GM12878 (cell line): ENCODE results near the gene TARS3. TPM values are rescaled to one million over a fixed set of nuclear protein-coding genes. Genes with fewer than 3 reads are reported as not detected.
A peak's percentile ranks its signal among the peaks of the same experiment; 100 is the strongest.

ENCODE experiments used
- ATAC-seq: fragments of 200-7000 bp; cut with Tn5 transposase; 3 replicates; pipeline ENCODE4 v1.9.1; 2020; ENCODE audit warnings: mild to moderate bottlenecking, moderate library complexity
- Bru-seq: library from RNA; stranded (reverse); fragments of 400-500 nt; gene quantifications from one replicate; lab custom pipeline; 2021; lab: Mats Ljungman, UMichigan
- BruChase-seq, 2 experiments: library from RNA; stranded (reverse); fragments of 400-500 nt; gene quantifications; one replicate each; lab custom pipeline; 2021; lab: Mats Ljungman, UMichigan
- BruUV-seq: library from RNA; stranded (reverse); fragments of 400-500 nt; replicated peaks from 2 replicates; lab custom pipeline; 2021; lab: Mats Ljungman, UMichigan
- CTCF ChIA-PET: fragments of 300-600 bp; sonication (Branson Sonifier 250); formaldehyde crosslinking; extraction: SDS; loops from one replicate; lab custom pipeline; 2021; ENCODE audit warnings: inconsistent platforms; lab: Yijun Ruan, JAX
- POLR2A ChIA-PET: fragments of 350-600 bp; formaldehyde crosslinking; extraction: SDS; loops from one replicate; lab custom pipeline; 2021; ENCODE audit warnings: inconsistent platforms; lab: Charles Lee
- RAD21 ChIA-PET: fragments of 300-600 bp; sonication (Branson Sonifier 250); formaldehyde crosslinking; loops from one replicate; lab custom pipeline; 2023; ENCODE audit warnings: antibody characterized with exemption; ENCODE audit not compliant: unreplicated experiment; lab: Charles Lee
- SMC1A ChIA-PET: fragments of 300-600 bp; sonication (Branson Sonifier 250); formaldehyde crosslinking; loops from one replicate; lab custom pipeline; 2023; ENCODE audit not compliant: unreplicated experiment, uncharacterized antibody; lab: Charles Lee
- DNase-seq: peaks from one replicate; pipeline ENCODE4 v3.0.0-alpha.2; 2011; ENCODE audit warnings: low read depth, low spot score
- FAIRE-seq: peaks from 3 replicates; lab custom pipeline; 2011; peaks lifted over from hg19 to GRCh38; lab: Jason Lieb, UNC
- H2AFZ ChIP-seq: 2 replicates; pipeline ENCODE4 v1.6.0; 2011; ENCODE audit warnings: low read depth, low read length, control low read depth; ENCODE audit not compliant: control insufficient read depth
- H3K27ac ChIP-seq: 2 replicates; pipeline ENCODE4 v1.5.1; 2011; ENCODE audit warnings: control low read depth; ENCODE audit not compliant: control insufficient read depth, insufficient read depth
- H3K27me3 ChIP-seq, 2 experiments: replicated peaks in 1 of 2; 2 replicates each; pipeline versions ENCODE4 v1.6.0 to v1.6.1; 2011; ENCODE audit warnings: low read length in 1 of 2; ENCODE audit not compliant: control insufficient read depth in 2 of 2, insufficient read depth in 2 of 2
- H3K36me3 ChIP-seq, 2 experiments: 2 replicates each; pipeline ENCODE4 v1.5.1; 2011; ENCODE audit warnings: low read length in 1 of 2; ENCODE audit not compliant: control insufficient read depth in 2 of 2, insufficient read depth in 2 of 2
- H3K4me1 ChIP-seq: 2 replicates; pipeline ENCODE4 v1.6.1; 2011; ENCODE audit warnings: mild to moderate bottlenecking, low read length, moderate library complexity, mixed read lengths; ENCODE audit not compliant: control insufficient read depth, insufficient read depth
- H3K4me2 ChIP-seq: 2 replicates; pipeline ENCODE4 v1.6.0; 2011; ENCODE audit warnings: control low read depth; ENCODE audit not compliant: control insufficient read depth, insufficient read depth
- H3K4me3 ChIP-seq: fragments of 200-600 bp; sonication (generic); 2 replicates; pipeline ENCODE4 v1.5.1; 2016
- H3K79me2 ChIP-seq: 2 replicates; pipeline ENCODE4 v1.6.0; 2011; ENCODE audit warnings: low read length; ENCODE audit not compliant: control insufficient read depth, insufficient read depth
- H3K9ac ChIP-seq: 2 replicates; pipeline ENCODE4 v1.8.0; 2011; ENCODE audit warnings: low read length, control low read depth, mixed read lengths; ENCODE audit not compliant: control insufficient read depth, insufficient read depth
- H3K9me3 ChIP-seq: replicated peaks from 3 replicates; pipeline ENCODE4 v1.5.1; 2011; ENCODE audit warnings: mild to moderate bottlenecking, low read length; ENCODE audit not compliant: control insufficient read depth, insufficient read depth
- H4K20me1 ChIP-seq: 2 replicates; pipeline ENCODE4 v1.6.0; 2011; ENCODE audit not compliant: control insufficient read depth, insufficient read depth
- ASH2L ChIP-seq: fragments of 300-600, 200-600 bp; sonication (generic); IDR thresholded peaks from 2 replicates; pipeline ENCODE4 v1.6.1; 2017; ENCODE audit warnings: low read depth, mild to moderate bottlenecking, borderline replicate concordance
- BHLHE40 ChIP-seq, 2 experiments: fragments of 450-650 bp in 1 of 2; IDR thresholded peaks; 2 replicates each; pipeline ENCODE4 v1.6.1; 2011 to 2017; ENCODE audit warnings: low read depth in 2 of 2, borderline replicate concordance in 1 of 2, improper control_type of control experiment in 1 of 2, low read length in 1 of 2, mild to moderate bottlenecking in 1 of 2
- CHD2 ChIP-seq: IDR thresholded peaks from 2 replicates; pipeline ENCODE4 v1.6.1; 2011; ENCODE audit warnings: low read depth, low read length, improper control_type of control experiment, borderline replicate concordance
- DPF2 ChIP-seq: fragments of 450-650 bp; IDR thresholded peaks from 2 replicates; pipeline ENCODE4 v1.6.1; 2017; ENCODE audit warnings: mild to moderate bottlenecking
- E2F4 ChIP-seq: IDR thresholded peaks from 2 replicates; pipeline ENCODE4 v1.6.1; 2012; ENCODE audit warnings: low read depth, low read length, improper control_type of control experiment
- ESRRA ChIP-seq: IDR thresholded peaks from 2 replicates; pipeline ENCODE4 v1.6.1; 2012; ENCODE audit warnings: mild to moderate bottlenecking, low read length, improper control_type of control experiment
- MLLT1 ChIP-seq: fragments of 450-650 bp; IDR thresholded peaks from 2 replicates; pipeline ENCODE4 v1.6.1; 2016; ENCODE audit warnings: mild to moderate bottlenecking
- NR2C1 ChIP-seq: fragments of 450-650 bp; IDR thresholded peaks from 2 replicates; pipeline ENCODE4 v1.6.1; 2017; ENCODE audit warnings: antibody characterized with exemption, mild to moderate bottlenecking, moderate library complexity
- POLR2AphosphoS5 ChIP-seq: IDR thresholded peaks from 2 replicates; pipeline ENCODE4 v1.6.1; 2011; ENCODE audit warnings: mild to moderate bottlenecking, low read length, inconsistent platforms
- SIX5 ChIP-seq: IDR thresholded peaks from 2 replicates; pipeline ENCODE4 v1.6.1; 2011; ENCODE audit warnings: mild to moderate bottlenecking, low read depth, low read length, moderate library complexity; ENCODE audit not compliant: severe bottlenecking
- SMAD1 ChIP-seq: fragments of 450-650 bp; IDR thresholded peaks from 2 replicates; pipeline ENCODE4 v1.6.1; 2018; ENCODE audit warnings: mild to moderate bottlenecking, low read depth; ENCODE audit not compliant: partially characterized antibody
- ZNF384 ChIP-seq: IDR thresholded peaks from 2 replicates; pipeline ENCODE4 v1.6.1; 2012; ENCODE audit warnings: low read depth, mild to moderate bottlenecking, low read length, improper control_type of control experiment, borderline replicate concordance
- WGBS: methylation state at CpG from one replicate; pipeline ENCODE4 v1.1.6; 2016; ENCODE audit warnings: low lambda C conversion rate; ENCODE audit not compliant: insufficient replicate concordance, insufficient coverage; ENCODE audit errors: missing lambda C conversion rate; 5-methylcytosine and 5-hydroxymethylcytosine counted together
- in situ Hi-C: fragments of 300-500 bp; cut with MboI; formaldehyde crosslinking; loops from 9 replicates; pipeline ENCODE4 v1.14.3; 2018; ENCODE audit warnings: mixed read lengths
- intact Hi-C: fragments of 100-400 bp; cut with micrococcal nuclease; formaldehyde crosslinking; loops from one replicate; pipeline ENCODE4 v1.14.2; 2022; ENCODE audit not compliant: unreplicated experiment
- long read RNA-seq, 2 experiments: library from polyadenylated mRNA; unstranded; transcript quantifications; one replicate each; pipeline ENCODE4 v2.0.0, GENCODE V29; 2019 to 2020
- polyA minus RNA-seq, 3 experiments: library from RNA; depleted of rRNA, polyadenylated mRNA; stranded (reverse); fragments of >200 nt; gene quantifications; 2 replicates each; pipeline ENCODE4 v1.2.3, GENCODE V29; 2011
- polyA plus RNA-seq, 11 experiments: library from polyadenylated mRNA; depleted of rRNA in 4 of 11; unstranded in 6 of 11; stranded (reverse) in 5 of 11; fragments of >200 nt; fragmentation: Nextera tagmentation in 4 of 11; fragmentation: Illumina TruSeq in 1 of 11; extraction: Ambion mirVana in 4 of 11; extraction: Trizol in 1 of 11; gene quantifications; 1 replicate in 1 of 11; 2 replicates in 10 of 11; pipeline versions ENCODE4 v1.2.1 to v1.2.3, GENCODE V29; 2011 to 2016; ENCODE audit warnings: inconsistent platforms in 2 of 11, missing spikeins in 2 of 11, low read depth in 1 of 11
- total RNA-seq, 4 experiments: library from RNA; depleted of rRNA in 3 of 4; stranded (reverse); fragments of >200 nt in 3 of 4; fragmentation: Illumina TruSeq in 1 of 4; extraction: Trizol in 1 of 4; gene quantifications; 2 replicates each; pipeline versions ENCODE4 v1.2.1 to v1.2.3, GENCODE V29; 2013 to 2021

The TARS3 gene
- total RNA-seq (2013; cell fraction: nucleolus; rRNA removed) = 33.0 and 34.3 TPM in 2 replicates
- 6.9 and 10.4 TPM in 2 replicates for total RNA-seq (2014; rRNA removed)
- 7.8 and 10.7 TPM in 2 replicates for total RNA-seq (2014; rRNA removed; fragmentation: Illumina TruSeq; extraction: Trizol)
- total RNA-seq (2021) = 4.1 and 5.1 TPM in 2 replicates
- 3.6 TPM for polyA plus RNA-seq (2011; ENCODE audit: low read depth)
- 5.8 and 7.8 TPM in 2 replicates for polyA plus RNA-seq (2011; rRNA removed)
- 2.8 and 2.9 TPM in 2 replicates for polyA plus RNA-seq (2011; cell fraction: cytosol; rRNA removed)
- 8.2 and 9.3 TPM in 2 replicates for polyA plus RNA-seq (2011; cell fraction: nucleus; rRNA removed)
- polyA plus RNA-seq (2012) = 4.8 and 5.4 TPM in 2 replicates
- polyA plus RNA-seq (2014; fragmentation: Illumina TruSeq; extraction: Trizol) = 6.1 and 10.2 TPM in 2 replicates
- 1 to 10 TPM; 1.4 to 2.2 TPM for polyA plus RNA-seq (2014; fragmentation: Nextera tagmentation; extraction: Ambion mirVana)
- polyA plus RNA-seq (2014; rRNA removed) = 4.4 and 4.8 TPM in 2 replicates
- 1 to 10 TPM; 4.8 to 5.5 TPM for polyA plus RNA-seq (2016; fragmentation: Nextera tagmentation; extraction: Ambion mirVana)
- polyA minus RNA-seq (2011; rRNA and poly(A)+ RNA removed) = 5.3 and 7.8 TPM in 2 replicates
- 1.5 and 2.4 TPM in 2 replicates for polyA minus RNA-seq (2011; cell fraction: cytosol; rRNA and poly(A)+ RNA removed)
- 9.6 and 15.1 TPM in 2 replicates for polyA minus RNA-seq (2011; cell fraction: nucleus; rRNA and poly(A)+ RNA removed)
- Bru-seq, nascent RNA = percentile 73 among the genes with signal in this experiment
- percentile 73 among the genes with signal in this experiment for BruChase-seq, experiment 1, labeled RNA remaining after a 6-hour chase
- percentile 72 among the genes with signal in this experiment for BruChase-seq, experiment 2, labeled RNA remaining after a 2-hour chase
- long read RNA-seq, experiment 1, partial matches to known transcripts = 3 of 8 reads
- long read RNA-seq, experiment 1, other reads (novel, unspliced or antisense) = 2 of 8 reads
- long read RNA-seq, experiment 2, partial matches to known transcripts = 5 of 7 reads
- long read RNA-seq, experiment 2, other reads (novel, unspliced or antisense) = 1 of 7 reads

GRCh38 chr15:101723874-101724674, at the start of gene TARS3:
Gene TARS3, minus strand, starts transcription at chr15:101724473. Its CDS starts 86 bp downstream, at chr15:101724387.
- DNase-seq (peak; percentile 37), ATAC-seq (peak; percentile 95), FAIRE-seq (no peak)
- Histone ChIP-seq H3K4me3 (peak within 1 kb of the TSS; percentile 87), H3K27me3 (no peaks in the 10 kb centered on the region), H4K20me1 (no peaks in the 10 kb centered on the region), H3K9me3 (peaks cover 5% of the 10 kb centered on the region; the same call in 2 of the 3 replicates), H3K36me3 (peaks cover 2 to 13% of the 10 kb centered on the region in 2 experiments; a peak in 2 of 4 replicates), H3K4me1 (peaks cover 3% of the 10 kb centered on the region; the same call in 1 of the 2 replicates), H3K79me2 (no peaks in the 10 kb centered on the region; the same call in 1 of the 2 replicates), H3K27ac (peak within 1 kb of the TSS; percentile 65), H2AFZ (peak within 1 kb of the TSS; percentile 89), H3K4me2 (peak within 1 kb of the TSS; percentile 94), H3K9ac (peak within 1 kb of the TSS; percentile 75)
- BruUV-seq = no TSS peak
- WGBS = 1% methylated on average over 55 of the region's 93 CpGs
- ChIA-PET RAD21 (interaction anchor here (0.9 to 1.6 kb wide), 3 partner anchors 22 to 435 kb away, joined by 3 read pairs; no protein-coding TSS in a partner anchor), CTCF (interaction anchor here (1.2 to 1.8 kb wide), 2 partner anchors 13 to 82 kb away, joined by 4 to 6 read pairs; no protein-coding TSS in a partner anchor), SMC1A (interaction anchor here (1.2 to 1.6 kb wide), 2 partner anchors 20 to 70 kb away, joined by 4 to 8 read pairs; no protein-coding TSS in a partner anchor), POLR2A (interaction anchor here (1.1 to 1.4 kb wide), 2 partner anchors 22 to 72 kb away, joined by 3 to 4 read pairs; partner anchors contain the start of gene TM2D3)
- intact Hi-C loops (loop anchor here (2.0 kb wide), 2 partner anchors 71 to 431 kb away; partner anchors contain the start of gene TM2D3), in situ Hi-C loops (no loop called here)
- no peak for TF ChIP-seq SIX5
- no peak for TF ChIP-seq ZNF384
- peak; percentile 27; the same call in 1 of the 2 replicates for TF ChIP-seq MLLT1
- TF ChIP-seq NR2C1 = no peak
- peak; percentile 83 for TF ChIP-seq POLR2AphosphoS5
- TF ChIP-seq ESRRA = peak; percentile 83
- TF ChIP-seq DPF2 = peak; percentile 87
- peak; percentile 80; the same call in 1 of the 2 replicates for TF ChIP-seq CHD2
- peak; percentile 85; the same call in 1 of the 2 replicates for TF ChIP-seq ASH2L
- TF ChIP-seq SMAD1 = no peak
- TF ChIP-seq BHLHE40 (IDR thresholded peaks at IDR 0.05; ENCODE audit: borderline replicate concordance in 1 of 2, low read depth in 2 of 2, low read length in 1 of 2) = peak in 1 of 2 experiments; percentile 80; a peak in 2 of 4 replicates
- TF ChIP-seq E2F4 = no peak
